Liver (tissue), 9 donors: Measurements from ENCODE around the gene ISCA1. TPM values are rescaled to one million over a fixed set of nuclear protein-coding genes. Genes with fewer than 3 reads are reported as not detected.

Source experiments
- DNase-seq: peaks from one replicate; pipeline ENCODE4 v3.0.0-alpha.2; 2017; ENCODE audit warnings: low spot score
- H3K27ac ChIP-seq, 2 donors: one replicate each; pipeline ENCODE4 v1.7.0; 2013; ENCODE audit warnings: inconsistent platforms in 2 of 2, low read length in 2 of 2, control low read depth in 1 of 2, low read depth in 1 of 2, mild to moderate bottlenecking in 1 of 2
- H3K27me3 ChIP-seq, 4 donors: one replicate each; pipeline versions ENCODE4 v1.6.1 to v1.7.0; 2013; ENCODE audit warnings: low read length in 3 of 4, inconsistent platforms in 1 of 4, mild to moderate bottlenecking in 1 of 4, moderate library complexity in 1 of 4; ENCODE audit not compliant: control insufficient read depth in 4 of 4, insufficient read depth in 4 of 4
- H3K36me3 ChIP-seq, 4 donors: one replicate each; pipeline versions ENCODE4 v1.6.1 to v1.7.0; 2013; ENCODE audit warnings: low read length in 3 of 4, mild to moderate bottlenecking in 3 of 4, low read depth in 1 of 4, moderate library complexity in 1 of 4; ENCODE audit not compliant: control insufficient read depth in 4 of 4, insufficient read depth in 3 of 4
- H3K4me1 ChIP-seq, 4 donors: one replicate each; pipeline versions ENCODE4 v1.6.1 to v1.7.0; 2013; ENCODE audit warnings: low read length in 3 of 4, mild to moderate bottlenecking in 3 of 4, moderate library complexity in 1 of 4; ENCODE audit not compliant: control insufficient read depth in 4 of 4, insufficient read depth in 4 of 4
- H3K4me3 ChIP-seq, 3 donors: one replicate each; pipeline versions ENCODE4 v1.6.1 to v1.7.0; 2013; ENCODE audit warnings: low read length in 3 of 3, control low read depth in 1 of 3, low read depth in 1 of 3, mild to moderate bottlenecking in 1 of 3
- H3K9ac ChIP-seq, 2 donors: one replicate each; pipeline ENCODE4 v1.7.0; 2013; ENCODE audit warnings: low read length in 2 of 2, mild to moderate bottlenecking in 2 of 2, moderate library complexity in 2 of 2, control low read depth in 1 of 2, low read depth in 1 of 2
- H3K9me3 ChIP-seq, 4 donors: one replicate each; pipeline versions ENCODE4 v1.6.1 to v1.7.0; 2013; ENCODE audit warnings: low read length in 3 of 4; ENCODE audit not compliant: control insufficient read depth in 4 of 4
- ATF3 ChIP-seq: IDR thresholded peaks from 2 replicates; pipeline ENCODE4 v1.6.1; 2016; ENCODE audit warnings: antibody characterized with exemption
- EGR1 ChIP-seq, 2 donors: IDR thresholded peaks; 2 replicates each; pipeline ENCODE4 v1.6.1; 2016 to 2018; ENCODE audit warnings: antibody characterized with exemption in 2 of 2, low read depth in 2 of 2
- FOXA1 ChIP-seq: IDR thresholded peaks from 2 replicates; pipeline ENCODE4 v1.6.1; 2016; ENCODE audit warnings: antibody characterized with exemption
- FOXA2 ChIP-seq: IDR thresholded peaks from 2 replicates; pipeline ENCODE4 v1.6.1; 2016; ENCODE audit warnings: antibody characterized with exemption
- GABPA ChIP-seq, 2 donors: IDR thresholded peaks in 1 of 2; conservative IDR thresholded peaks in 1 of 2; 2 replicates each; pipeline ENCODE4 v1.6.1; 2016; ENCODE audit warnings: antibody characterized with exemption in 2 of 2, mild to moderate bottlenecking in 1 of 2, moderate library complexity in 1 of 2
- HNF4A ChIP-seq, 2 donors: conservative IDR thresholded peaks; 2 replicates each; pipeline ENCODE4 v1.6.1; 2016; ENCODE audit warnings: antibody characterized with exemption in 2 of 2, mild to moderate bottlenecking in 2 of 2
- HNF4G ChIP-seq: IDR thresholded peaks from 2 replicates; pipeline ENCODE4 v1.6.1; 2016; ENCODE audit warnings: antibody characterized with exemption
- JUND ChIP-seq, 2 donors: IDR thresholded peaks; 2 replicates each; pipeline ENCODE4 v1.6.1; 2016; ENCODE audit warnings: antibody characterized with exemption in 2 of 2
- NR2F2 ChIP-seq: IDR thresholded peaks from 2 replicates; pipeline ENCODE4 v1.6.1; 2016; ENCODE audit warnings: antibody characterized with exemption
- RAD21 ChIP-seq, 2 donors: IDR thresholded peaks; 2 replicates each; pipeline ENCODE4 v1.6.1; 2016; ENCODE audit warnings: antibody characterized with exemption in 2 of 2, mild to moderate bottlenecking in 2 of 2
- REST ChIP-seq: IDR thresholded peaks from 2 replicates; pipeline ENCODE4 v1.6.1; 2016; ENCODE audit warnings: antibody characterized with exemption, mild to moderate bottlenecking
- RXRA ChIP-seq, 2 donors: IDR thresholded peaks; 2 replicates each; pipeline ENCODE4 v1.6.1; 2017 to 2018; ENCODE audit warnings: antibody characterized with exemption in 2 of 2, mild to moderate bottlenecking in 1 of 2
- SP1 ChIP-seq: IDR thresholded peaks from 2 replicates; pipeline ENCODE4 v1.6.1; 2018; ENCODE audit warnings: antibody characterized with exemption, mild to moderate bottlenecking
- TAF1 ChIP-seq: conservative IDR thresholded peaks from 2 replicates; pipeline ENCODE4 v1.6.1; 2016; ENCODE audit warnings: antibody characterized with exemption, mild to moderate bottlenecking
- YY1 ChIP-seq: IDR thresholded peaks from 2 replicates; pipeline ENCODE4 v1.6.1; 2016; ENCODE audit warnings: antibody characterized with exemption, mild to moderate bottlenecking
- WGBS: extraction: QIAGEN DNeasy Blood & Tissue Kit; methylation state at CpG from one replicate; pipeline ENCODE4 v1.1.7; 2013; 5-methylcytosine and 5-hydroxymethylcytosine counted together
- polyA plus RNA-seq, 2 donors: library from polyadenylated mRNA; stranded (reverse) in 1 of 2; unstranded in 1 of 2; fragments of 200-250 nt in 1 of 2; fragments of >200 nt in 1 of 2; fragmentation: Nextera tagmentation in 1 of 2; extraction: Ambion mirVana in 1 of 2; gene quantifications; one replicate each; pipeline versions ENCODE4 v1.2.1 to v1.2.3, GENCODE V29; 2013 to 2015
- total RNA-seq, 2 donors: library from RNA; depleted of rRNA; stranded (reverse); fragments of >200 nt; gene quantifications; one replicate each; pipeline ENCODE4 v1.2.3, GENCODE V29; 2014
- TF ChIP-seq, protein P1 (sequence below): IDR thresholded peaks from 2 replicates; pipeline ENCODE4 v1.6.1; 2016; ENCODE audit warnings: antibody characterized with exemption
- TF ChIP-seq, protein P2 (sequence below): fragments of 150-350 bp; IDR thresholded peaks from 2 replicates; pipeline ENCODE4 v1.5.1; 2017; ENCODE audit warnings: improper control_type of control experiment, low read depth, low read length; ENCODE audit not compliant: missing input control
- TF ChIP-seq, protein P3 (sequence below): IDR thresholded peaks from 2 replicates; pipeline ENCODE4 v1.6.1; 2016; ENCODE audit warnings: antibody characterized with exemption
- donor health status: healthy.
- donor health status: healthy.
- donor health status: healthy.
- donor health status: healthy.
- donor health status: healthy.

Gene ISCA1
- total and polyA plus RNA-seq, 4 donors = 26.6 to 43.2 (median 27.8) TPM

GRCh38 chr9:86263876-86264275, 18.5 kb downstream of the ISCA1 start:
- Histone ChIP-seq H3K27me3 (no peaks in the 10 kb centered on the region), H3K27ac (no peak overlapping the region), H3K9me3 (no peaks in the 10 kb centered on the region), H3K36me3 (peaks cover 3 to 22% (median 18%) of the 10 kb centered on the region in 4 donors), H3K4me3 (no peak overlapping the region), H3K9ac (no peak overlapping the region), H3K4me1 (no peaks in the 10 kb centered on the region)
- WGBS = 96% methylated on average over 6 of the region's 6 CpGs
- no peak for DNase-seq
- TF ChIP-seq JUND (IDR thresholded peaks at IDR 0.05) (no peak), RXRA (IDR thresholded peaks at IDR 0.05) (no peak), YY1 (no peak), ATF3 (no peak), FOXA1 (no peak), SP1 (no peak), EGR1 (IDR thresholded peaks at IDR 0.05; ENCODE audit: low read depth in 2 of 2) (no peak), HNF4G (no peak), FOXA2 (no peak), NR2F2 (no peak)
- TF ChIP-seq, protein P1, sequence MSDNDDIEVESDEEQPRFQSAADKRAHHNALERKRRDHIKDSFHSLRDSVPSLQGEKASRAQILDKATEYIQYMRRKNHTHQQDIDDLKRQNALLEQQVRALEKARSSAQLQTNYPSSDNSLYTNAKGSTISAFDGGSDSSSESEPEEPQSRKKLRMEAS = no peak

DNA sequence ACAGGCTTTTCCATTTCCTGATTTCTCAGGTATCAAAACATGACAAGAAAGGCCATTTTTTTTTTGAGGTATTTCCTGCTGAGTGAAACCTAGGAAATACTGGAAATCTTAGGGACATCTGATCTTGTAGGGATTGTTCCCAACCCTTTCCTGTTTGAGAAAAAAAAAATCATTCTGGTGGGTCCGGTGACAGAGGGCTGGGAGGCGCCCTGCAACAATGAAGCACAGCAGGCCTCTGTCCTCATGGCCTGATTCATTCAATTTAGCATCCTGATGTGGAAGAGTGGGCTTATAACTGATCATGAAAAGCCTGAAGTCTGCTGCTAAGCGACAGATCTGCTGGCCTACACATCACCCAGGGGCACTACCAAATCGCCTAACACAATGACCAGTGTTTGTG, 19.8 kb downstream of the ISCA1 start:
- Histone ChIP-seq H3K27me3 (no peaks in the 10 kb centered on the region), H3K4me1 (no peaks in the 10 kb centered on the region), H3K9me3 (no peaks in the 10 kb centered on the region), H3K9ac (no peak overlapping the region), H3K4me3 (no peak overlapping the region), H3K27ac (no peak overlapping the region), H3K36me3 (peaks cover 3 to 19% (median 17%) of the 10 kb centered on the region in 4 donors)
- WGBS = 72% methylated on average over 4 of the region's 4 CpGs
- DNase-seq = no peak
- TF ChIP-seq, protein P1 = no peak
- TF ChIP-seq, protein P2, sequence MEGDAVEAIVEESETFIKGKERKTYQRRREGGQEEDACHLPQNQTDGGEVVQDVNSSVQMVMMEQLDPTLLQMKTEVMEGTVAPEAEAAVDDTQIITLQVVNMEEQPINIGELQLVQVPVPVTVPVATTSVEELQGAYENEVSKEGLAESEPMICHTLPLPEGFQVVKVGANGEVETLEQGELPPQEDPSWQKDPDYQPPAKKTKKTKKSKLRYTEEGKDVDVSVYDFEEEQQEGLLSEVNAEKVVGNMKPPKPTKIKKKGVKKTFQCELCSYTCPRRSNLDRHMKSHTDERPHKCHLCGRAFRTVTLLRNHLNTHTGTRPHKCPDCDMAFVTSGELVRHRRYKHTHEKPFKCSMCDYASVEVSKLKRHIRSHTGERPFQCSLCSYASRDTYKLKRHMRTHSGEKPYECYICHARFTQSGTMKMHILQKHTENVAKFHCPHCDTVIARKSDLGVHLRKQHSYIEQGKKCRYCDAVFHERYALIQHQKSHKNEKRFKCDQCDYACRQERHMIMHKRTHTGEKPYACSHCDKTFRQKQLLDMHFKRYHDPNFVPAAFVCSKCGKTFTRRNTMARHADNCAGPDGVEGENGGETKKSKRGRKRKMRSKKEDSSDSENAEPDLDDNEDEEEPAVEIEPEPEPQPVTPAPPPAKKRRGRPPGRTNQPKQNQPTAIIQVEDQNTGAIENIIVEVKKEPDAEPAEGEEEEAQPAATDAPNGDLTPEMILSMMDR = no peak
- TF ChIP-seq RXRA (IDR thresholded peaks at IDR 0.05) = no peak
- TF ChIP-seq JUND (IDR thresholded peaks at IDR 0.05) = no peak
- no peak for TF ChIP-seq REST
- TF ChIP-seq YY1 = no peak
- TF ChIP-seq SP1 = no peak
- TF ChIP-seq FOXA1 = no peak
- TF ChIP-seq FOXA2 = no peak
- TF ChIP-seq HNF4A (conservative IDR thresholded peaks at IDR 0.05) = no peak
- TF ChIP-seq RAD21 (IDR thresholded peaks at IDR 0.05) = no peak
- TF ChIP-seq EGR1 (IDR thresholded peaks at IDR 0.05; ENCODE audit: low read depth in 2 of 2) = no peak
- no peak for TF ChIP-seq TAF1
- TF ChIP-seq HNF4G = no peak
- no peak for TF ChIP-seq NR2F2
- no peak for TF ChIP-seq ATF3
- no peak for TF ChIP-seq GABPA (IDR thresholded peaks at IDR 0.05 in 1 of 2, conservative IDR thresholded peaks at IDR 0.05 in 1 of 2)
- TF ChIP-seq, protein P3, sequence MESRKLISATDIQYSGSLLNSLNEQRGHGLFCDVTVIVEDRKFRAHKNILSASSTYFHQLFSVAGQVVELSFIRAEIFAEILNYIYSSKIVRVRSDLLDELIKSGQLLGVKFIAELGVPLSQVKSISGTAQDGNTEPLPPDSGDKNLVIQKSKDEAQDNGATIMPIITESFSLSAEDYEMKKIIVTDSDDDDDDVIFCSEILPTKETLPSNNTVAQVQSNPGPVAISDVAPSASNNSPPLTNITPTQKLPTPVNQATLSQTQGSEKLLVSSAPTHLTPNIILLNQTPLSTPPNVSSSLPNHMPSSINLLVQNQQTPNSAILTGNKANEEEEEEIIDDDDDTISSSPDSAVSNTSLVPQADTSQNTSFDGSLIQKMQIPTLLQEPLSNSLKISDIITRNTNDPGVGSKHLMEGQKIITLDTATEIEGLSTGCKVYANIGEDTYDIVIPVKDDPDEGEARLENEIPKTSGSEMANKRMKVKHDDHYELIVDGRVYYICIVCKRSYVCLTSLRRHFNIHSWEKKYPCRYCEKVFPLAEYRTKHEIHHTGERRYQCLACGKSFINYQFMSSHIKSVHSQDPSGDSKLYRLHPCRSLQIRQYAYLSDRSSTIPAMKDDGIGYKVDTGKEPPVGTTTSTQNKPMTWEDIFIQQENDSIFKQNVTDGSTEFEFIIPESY = no peak
